ENCODE results near the gene NPC1. TPM values are rescaled to one million over a fixed set of nuclear protein-coding genes. Genes with fewer than 3 reads are reported as not detected.
A peak's percentile ranks its signal among the peaks of the same experiment; 100 is the strongest.

Gene NPC1
- total and polyA plus RNA-seq, 2 of the 8 experiments (the other 6 are each of a cell fraction or from before 2014, with no cell fraction given): 34.1 to 39.5 TPM

GRCh38 chr18:23515911-23516546, 70.3 kb downstream of the NPC1 start (continued):
- no peak for TF ChIP-seq CHD7 (IDR thresholded peaks at IDR 0.05; ENCODE audit: insufficient replicate concordance, low read length)
- no peak for TF ChIP-seq HDAC2 (IDR thresholded peaks at IDR 0.05; ENCODE audit: borderline replicate concordance in 1 of 2, low read depth in 2 of 2, low read length in 2 of 2)
- TF ChIP-seq MAX (IDR thresholded peaks at IDR 0.05): peak; percentile 35; the same call in 1 of the 2 replicates
- peak; percentile 58; the same call in 1 of the 2 replicates for TF ChIP-seq GABPA (IDR thresholded peaks at IDR 0.05; ENCODE audit: borderline replicate concordance, insufficient read depth, low read length)
- TF ChIP-seq KDM5A (IDR thresholded peaks at IDR 0.05; ENCODE audit: low read length): no peak
- no peak for TF ChIP-seq TAF1 (IDR thresholded peaks at IDR 0.05; ENCODE audit: low read depth, low read length)
- peak; percentile 88 to 99 (median 98) for TF ChIP-seq CTCF (IDR thresholded peaks at IDR 0.05; ENCODE audit: control extremely low read depth in 1 of 3, insufficient read depth in 1 of 3, low read depth in 1 of 3, low read length in 3 of 3)

Data from H1 (cell line).